Ramos (cell line): ENCODE measurements around the gene IL11.
"Not testable (repeated sequence)": the region's sequence is repeated elsewhere in the genome, so short reads cannot be mapped to it uniquely, and the experiment has no call there.

Source experiments
- in situ Hi-C: fragments of 300-500 bp; cut with MboI; formaldehyde crosslinking; loops from one replicate; pipeline ENCODE4 v1.14.3; 2022; ENCODE audit warnings: low sequenced_read_pairs; ENCODE audit not compliant: unreplicated experiment

The IL11 gene

GRCh38 chr19:55370305-55370988, at the start of gene IL11:
IL11 (minus strand) TSS chr19:55370463; CDS start chr19:55370310, 153 bp downstream.
- in situ Hi-C loops, result no loop called here

GRCh38 chr19:55419624-55420236, 49.5 kb upstream of the IL11 start:
- in situ Hi-C loops, result loop anchor here (5.0 to 10.0 kb wide), 2 partner anchors 125 to 207 kb away; no protein-coding TSS in a partner anchor

GRCh38 chr19:55419103-55419502, 48.8 kb upstream of the IL11 start:
- in situ Hi-C loops, result loop anchor here (5.0 to 10.0 kb wide), 2 partner anchors 124 to 207 kb away; no protein-coding TSS in a partner anchor

GRCh38 chr19:55418185-55418584, 47.9 kb upstream of the IL11 start:
- in situ Hi-C loops, result loop anchor here (5.0 to 10.0 kb wide), 2 partner anchors 123 to 206 kb away; no protein-coding TSS in a partner anchor

- in situ Hi-C loops, result loop anchor here (10.0 kb wide), 1 partner anchor 115 kb away; no protein-coding TSS in a partner anchor
Observed at GRCh38 chr19:55410168-55410567, 39.9 kb upstream of the IL11 start.

- in situ Hi-C loops, result not testable (repeated sequence)
Observed at GRCh38 chr19:55409179-55409578, 38.9 kb upstream of the IL11 start.

- in situ Hi-C loops, result no loop called here
Observed at GRCh38 chr19:55408533-55408872, 38.2 kb upstream of the IL11 start.

- in situ Hi-C loops, result no loop called here
Observed at GRCh38 chr19:55407800-55408532, 37.7 kb upstream of the IL11 start.

- in situ Hi-C loops, result not testable (repeated sequence)
Observed at GRCh38 chr19:55407550-55407799, 37.2 kb upstream of the IL11 start, which contains the start of gene UBE2S. UBE2S (minus strand) TSS chr19:55407788; CDS start chr19:55407589, 199 bp downstream.

GRCh38 chr19:55406826-55407549, 36.7 kb upstream of the IL11 start:
- in situ Hi-C loops, result no loop called here

GRCh38 chr19:55406091-55406825, 36.0 kb upstream of the IL11 start:
- in situ Hi-C loops, result no loop called here

GRCh38 chr19:55405638-55406037, 35.4 kb upstream of the IL11 start:
- in situ Hi-C loops, result no loop called here

- in situ Hi-C loops, result no loop called here
Observed at GRCh38 chr19:55402509-55402908, 32.2 kb upstream of the IL11 start.

GRCh38 chr19:55401390-55401789, 31.1 kb upstream of the IL11 start:
- in situ Hi-C loops, result not testable (repeated sequence)

GRCh38 chr19:55400281-55401087, 30.2 kb upstream of the IL11 start:
- in situ Hi-C loops, result no loop called here

- in situ Hi-C loops, result no loop called here
Observed at GRCh38 chr19:55398200-55398925, 28.1 kb upstream of the IL11 start.

GRCh38 chr19:55392820-55393761, 22.8 kb upstream of the IL11 start:
- in situ Hi-C loops, result no loop called here
